H1 (cell line): ENCODE results near the gene CHAT.

ENCODE experiments used
- CEBPB ChIP-seq: IDR thresholded peaks from 2 replicates; pipeline ENCODE4 v1.6.1; 2012; ENCODE audit warnings: low read depth, low read length
- CTCF ChIP-seq, 3 experiments: IDR thresholded peaks; 1 replicate in 2 of 3; 2 replicates in 1 of 3; pipeline versions ENCODE4 v1.5.1 to v1.6.1; 2011; ENCODE audit warnings: low read length in 3 of 3, mild to moderate bottlenecking in 3 of 3, inconsistent platforms in 2 of 3, low read depth in 1 of 3, moderate library complexity in 1 of 3; ENCODE audit not compliant: insufficient read depth in 1 of 3; ENCODE audit errors: control extremely low read depth in 1 of 3
- EGR1 ChIP-seq: IDR thresholded peaks from 2 replicates; pipeline ENCODE4 v1.6.1; 2011; ENCODE audit warnings: low read depth, low read length, borderline replicate concordance
- KDM1A ChIP-seq: fragments of 200-600, 300-600 bp; sonication (generic); IDR thresholded peaks from 2 replicates; pipeline ENCODE4 v1.7.1; 2016; ENCODE audit warnings: mild to moderate bottlenecking, low read length, borderline replicate concordance
- POLR2A ChIP-seq, 2 experiments: IDR thresholded peaks; 1 replicate in 1 of 2; 2 replicates in 1 of 2; pipeline ENCODE4 v1.6.1; 2011; ENCODE audit warnings: low read depth in 2 of 2, low read length in 2 of 2, mild to moderate bottlenecking in 2 of 2; ENCODE audit errors: control extremely low read depth in 1 of 2
- RAD21 ChIP-seq, 2 experiments: IDR thresholded peaks in 1 of 2; conservative IDR thresholded peaks in 1 of 2; 2 replicates each; pipeline ENCODE4 v1.6.1; 2011; ENCODE audit warnings: low read depth in 2 of 2, low read length in 2 of 2, improper control_type of control experiment in 1 of 2, inconsistent platforms in 1 of 2, mild to moderate bottlenecking in 1 of 2, moderate library complexity in 1 of 2
- RFX5 ChIP-seq: IDR thresholded peaks from 2 replicates; pipeline ENCODE4 v1.6.1; 2011; ENCODE audit warnings: low read depth, low read length, improper control_type of control experiment, borderline replicate concordance
- TAF1 ChIP-seq: IDR thresholded peaks from 2 replicates; pipeline ENCODE4 v1.6.1; 2011; ENCODE audit warnings: mild to moderate bottlenecking, low read depth, low read length
- YY1 ChIP-seq: IDR thresholded peaks from 2 replicates; pipeline ENCODE4 v1.6.1; 2011; ENCODE audit warnings: low read depth, mild to moderate bottlenecking, low read length
- ZNF274 ChIP-seq: IDR thresholded peaks from 2 replicates; pipeline ENCODE4 v1.7.0; 2012; ENCODE audit warnings: low read length, borderline replicate concordance; ENCODE audit errors: extremely low read depth

- TF ChIP-seq KDM1A (no peak), CTCF (IDR thresholded peaks at IDR 0.05; ENCODE audit: control extremely low read depth in 1 of 3, insufficient read depth in 1 of 3, low read depth in 1 of 3, low read length in 3 of 3) (no peak), CEBPB (no peak), ZNF274 (no peak), YY1 (no peak), POLR2A (IDR thresholded peaks at IDR 0.05; ENCODE audit: control extremely low read depth in 1 of 2, low read depth in 2 of 2, low read length in 2 of 2) (no peak), RAD21 (IDR thresholded peaks at IDR 0.05 in 1 of 2, conservative IDR thresholded peaks at IDR 0.05 in 1 of 2; ENCODE audit: low read depth in 2 of 2, low read length in 2 of 2) (peak in 1 of 2 experiments; percentile 21; a peak in 1 of 4 replicates), EGR1 (no peak), RFX5 (no peak), TAF1 (no peak)
Measured at GRCh38 chr10:49606981-49607535, 6.8 kb upstream of the CHAT start.
